ENCODE measurements around the gene LCE2D.

LCE2D gene

GRCh38 chr1:152663098-152663497 lies at the start of gene LCE2D:
LCE2D (plus strand) TSS chr1:152663380; CDS start chr1:152664106, 726 bp downstream.
- Histone ChIP-seq H3K27me3 (ENCODE audit: control insufficient read depth in 1 of 2, insufficient read depth in 2 of 2, low read length in 2 of 2) (no peaks in the 10 kb centered on the region), H3K9ac (ENCODE audit: low read depth in 1 of 2, low read length in 2 of 2) (no peak within 1 kb of the TSS), H3K4me1 (ENCODE audit: control insufficient read depth in 1 of 2, insufficient read depth in 2 of 2, low read length in 2 of 2) (no peaks in the 10 kb centered on the region), H3K9me3 (ENCODE audit: control insufficient read depth in 1 of 2, low read length in 2 of 2) (no peaks in the 10 kb centered on the region), H3K27ac (ENCODE audit: low read depth, low read length) (no peak within 1 kb of the TSS), H3K36me3 (ENCODE audit: control insufficient read depth in 1 of 2, insufficient read depth in 2 of 2, low read length in 2 of 2) (no peaks in the 10 kb centered on the region), H3K4me3 (ENCODE audit: low read depth in 1 of 2, low read length in 2 of 2) (no peak within 1 kb of the TSS)

GRCh38 chr1:152613511-152613910 lies 49.7 kb upstream of the LCE2D start, which contains the start of gene LCE3B:
LCE3B (plus strand) TSS chr1:152613811; CDS start chr1:152613811, 0 bp downstream.
- Histone ChIP-seq H3K27ac (ENCODE audit: low read depth, low read length) (no peak within 1 kb of the TSS), H3K4me3 (ENCODE audit: low read depth in 1 of 2, low read length in 2 of 2) (no peak within 1 kb of the TSS), H3K4me1 (ENCODE audit: control insufficient read depth in 1 of 2, insufficient read depth in 2 of 2, low read length in 2 of 2) (no peaks in the 10 kb centered on the region), H3K9me3 (ENCODE audit: control insufficient read depth in 1 of 2, low read length in 2 of 2) (peaks cover 3% of the 10 kb centered on the region in 2 donors), H3K27me3 (ENCODE audit: control insufficient read depth in 1 of 2, insufficient read depth in 2 of 2, low read length in 2 of 2) (no peaks in the 10 kb centered on the region), H3K9ac (ENCODE audit: low read depth in 1 of 2, low read length in 2 of 2) (no peak within 1 kb of the TSS), H3K36me3 (ENCODE audit: control insufficient read depth in 1 of 2, insufficient read depth in 2 of 2, low read length in 2 of 2) (no peaks in the 10 kb centered on the region)

- no peak overlapping the region for H3K9ac ChIP-seq (ENCODE audit: low read depth in 1 of 2, low read length in 2 of 2)
- no peaks in the 10 kb centered on the region for H3K36me3 ChIP-seq (ENCODE audit: control insufficient read depth in 1 of 2, insufficient read depth in 2 of 2, low read length in 2 of 2)
- peaks cover 4 to 17% of the 10 kb centered on the region in 2 donors for H3K9me3 ChIP-seq (ENCODE audit: control insufficient read depth in 1 of 2, low read length in 2 of 2)
- H3K27me3 ChIP-seq (ENCODE audit: control insufficient read depth in 1 of 2, insufficient read depth in 2 of 2, low read length in 2 of 2): no peaks in the 10 kb centered on the region
- H3K4me1 ChIP-seq (ENCODE audit: control insufficient read depth in 1 of 2, insufficient read depth in 2 of 2, low read length in 2 of 2): no peaks in the 10 kb centered on the region
- H3K27ac ChIP-seq (ENCODE audit: low read depth, low read length): no peak overlapping the region
- H3K4me3 ChIP-seq (ENCODE audit: low read depth in 1 of 2, low read length in 2 of 2): no peak overlapping the region
Observed at GRCh38 chr1:152621993-152622392, 41.2 kb upstream of the LCE2D start.

GRCh38 chr1:152622803-152623202 lies 40.4 kb upstream of the LCE2D start, which contains the start of gene LCE3A:
LCE3A (minus strand) TSS chr1:152623103; CDS start chr1:152623103, 0 bp downstream.
- H3K9me3 ChIP-seq (ENCODE audit: control insufficient read depth in 1 of 2, low read length in 2 of 2): peaks cover 4 to 17% of the 10 kb centered on the region in 2 donors
- no peaks in the 10 kb centered on the region for H3K4me1 ChIP-seq (ENCODE audit: control insufficient read depth in 1 of 2, insufficient read depth in 2 of 2, low read length in 2 of 2)
- H3K36me3 ChIP-seq (ENCODE audit: control insufficient read depth in 1 of 2, insufficient read depth in 2 of 2, low read length in 2 of 2): no peaks in the 10 kb centered on the region
- H3K27me3 ChIP-seq (ENCODE audit: control insufficient read depth in 1 of 2, insufficient read depth in 2 of 2, low read length in 2 of 2): no peaks in the 10 kb centered on the region
- H3K27ac ChIP-seq (ENCODE audit: low read depth, low read length): no peak within 1 kb of the TSS
- H3K9ac ChIP-seq (ENCODE audit: low read depth in 1 of 2, low read length in 2 of 2): no peak within 1 kb of the TSS
- H3K4me3 ChIP-seq (ENCODE audit: low read depth in 1 of 2, low read length in 2 of 2): no peak within 1 kb of the TSS

GRCh38 chr1:152623203-152623844 lies 39.9 kb upstream of the LCE2D start:
- Histone ChIP-seq H3K9ac (ENCODE audit: low read depth in 1 of 2, low read length in 2 of 2) (no peak overlapping the region), H3K36me3 (ENCODE audit: control insufficient read depth in 1 of 2, insufficient read depth in 2 of 2, low read length in 2 of 2) (no peaks in the 10 kb centered on the region), H3K27me3 (ENCODE audit: control insufficient read depth in 1 of 2, insufficient read depth in 2 of 2, low read length in 2 of 2) (no peaks in the 10 kb centered on the region), H3K4me1 (ENCODE audit: control insufficient read depth in 1 of 2, insufficient read depth in 2 of 2, low read length in 2 of 2) (no peaks in the 10 kb centered on the region), H3K27ac (ENCODE audit: low read depth, low read length) (no peak overlapping the region), H3K9me3 (ENCODE audit: control insufficient read depth in 1 of 2, low read length in 2 of 2) (peaks cover 3 to 16% of the 10 kb centered on the region in 2 donors), H3K4me3 (ENCODE audit: low read depth in 1 of 2, low read length in 2 of 2) (no peak overlapping the region)

- H3K4me3 ChIP-seq (ENCODE audit: low read depth in 1 of 2, low read length in 2 of 2): no peak overlapping the region
- no peaks in the 10 kb centered on the region for H3K9me3 ChIP-seq (ENCODE audit: control insufficient read depth in 1 of 2, low read length in 2 of 2)
- H3K4me1 ChIP-seq (ENCODE audit: control insufficient read depth in 1 of 2, insufficient read depth in 2 of 2, low read length in 2 of 2): no peaks in the 10 kb centered on the region
- no peaks in the 10 kb centered on the region for H3K27me3 ChIP-seq (ENCODE audit: control insufficient read depth in 1 of 2, insufficient read depth in 2 of 2, low read length in 2 of 2)
- H3K9ac ChIP-seq (ENCODE audit: low read depth in 1 of 2, low read length in 2 of 2): no peak overlapping the region
- no peak overlapping the region for H3K27ac ChIP-seq (ENCODE audit: low read depth, low read length)
- H3K36me3 ChIP-seq (ENCODE audit: control insufficient read depth in 1 of 2, insufficient read depth in 2 of 2, low read length in 2 of 2): no peaks in the 10 kb centered on the region
Observed at GRCh38 chr1:152626744-152627143, 36.4 kb upstream of the LCE2D start.

GRCh38 chr1:152630596-152630995 lies 32.6 kb upstream of the LCE2D start:
- no peak overlapping the region for H3K27ac ChIP-seq (ENCODE audit: low read depth, low read length)

GRCh38 chr1:152640351-152640750 lies 22.8 kb upstream of the LCE2D start:
- Histone ChIP-seq H3K4me1 (ENCODE audit: control insufficient read depth in 1 of 2, insufficient read depth in 2 of 2, low read length in 2 of 2) (no peaks in the 10 kb centered on the region), H3K9ac (ENCODE audit: low read depth in 1 of 2, low read length in 2 of 2) (no peak overlapping the region), H3K27ac (ENCODE audit: low read depth, low read length) (no peak overlapping the region), H3K27me3 (ENCODE audit: control insufficient read depth in 1 of 2, insufficient read depth in 2 of 2, low read length in 2 of 2) (no peaks in the 10 kb centered on the region), H3K36me3 (ENCODE audit: control insufficient read depth in 1 of 2, insufficient read depth in 2 of 2, low read length in 2 of 2) (no peaks in the 10 kb centered on the region), H3K4me3 (ENCODE audit: low read depth in 1 of 2, low read length in 2 of 2) (no peak overlapping the region), H3K9me3 (ENCODE audit: control insufficient read depth in 1 of 2, low read length in 2 of 2) (peaks cover 0 to 3% of the 10 kb centered on the region in 2 donors)

More at GRCh38 chr1:152630596-152630995, 32.6 kb upstream of the LCE2D start:
- Histone ChIP-seq H3K4me3 (ENCODE audit: low read depth in 1 of 2, low read length in 2 of 2) (no peak overlapping the region), H3K27me3 (ENCODE audit: control insufficient read depth in 1 of 2, insufficient read depth in 2 of 2, low read length in 2 of 2) (no peaks in the 10 kb centered on the region), H3K9me3 (ENCODE audit: control insufficient read depth in 1 of 2, low read length in 2 of 2) (no peaks in the 10 kb centered on the region), H3K9ac (ENCODE audit: low read depth in 1 of 2, low read length in 2 of 2) (no peak overlapping the region), H3K36me3 (ENCODE audit: control insufficient read depth in 1 of 2, insufficient read depth in 2 of 2, low read length in 2 of 2) (no peaks in the 10 kb centered on the region), H3K4me1 (ENCODE audit: control insufficient read depth in 1 of 2, insufficient read depth in 2 of 2, low read length in 2 of 2) (no peaks in the 10 kb centered on the region)

- Histone ChIP-seq H3K36me3 (ENCODE audit: control insufficient read depth in 1 of 2, insufficient read depth in 2 of 2, low read length in 2 of 2) (no peaks in the 10 kb centered on the region), H3K9me3 (ENCODE audit: control insufficient read depth in 1 of 2, low read length in 2 of 2) (no peaks in the 10 kb centered on the region), H3K27me3 (ENCODE audit: control insufficient read depth in 1 of 2, insufficient read depth in 2 of 2, low read length in 2 of 2) (no peaks in the 10 kb centered on the region), H3K4me3 (ENCODE audit: low read depth in 1 of 2, low read length in 2 of 2) (no peak overlapping the region), H3K27ac (ENCODE audit: low read depth, low read length) (no peak overlapping the region), H3K4me1 (ENCODE audit: control insufficient read depth in 1 of 2, insufficient read depth in 2 of 2, low read length in 2 of 2) (no peaks in the 10 kb centered on the region), H3K9ac (ENCODE audit: low read depth in 1 of 2, low read length in 2 of 2) (no peak overlapping the region)
Observed at GRCh38 chr1:152643945-152644344, 19.2 kb upstream of the LCE2D start.

- Histone ChIP-seq H3K9ac (ENCODE audit: low read depth in 1 of 2, low read length in 2 of 2) (no peak overlapping the region), H3K36me3 (ENCODE audit: control insufficient read depth in 1 of 2, insufficient read depth in 2 of 2, low read length in 2 of 2) (no peaks in the 10 kb centered on the region), H3K4me1 (ENCODE audit: control insufficient read depth in 1 of 2, insufficient read depth in 2 of 2, low read length in 2 of 2) (no peaks in the 10 kb centered on the region), H3K9me3 (ENCODE audit: control insufficient read depth in 1 of 2, low read length in 2 of 2) (no peaks in the 10 kb centered on the region), H3K27me3 (ENCODE audit: control insufficient read depth in 1 of 2, insufficient read depth in 2 of 2, low read length in 2 of 2) (no peaks in the 10 kb centered on the region), H3K4me3 (ENCODE audit: low read depth in 1 of 2, low read length in 2 of 2) (no peak overlapping the region), H3K27ac (ENCODE audit: low read depth, low read length) (no peak overlapping the region)
Observed at GRCh38 chr1:152645146-152645545, 18.0 kb upstream of the LCE2D start.

Measured in duodenal mucosa (tissue), 2 donors.